ENCODE results near the gene RANBP10. TPM values are rescaled to one million over a fixed set of nuclear protein-coding genes. Genes with fewer than 3 reads are reported as not detected.

RANBP10 gene
- total and polyA plus RNA-seq, 10 of the 15 experiments (the other 5 are each of a cell fraction or from before 2014, with no cell fraction given) = 1.2 to 20.4 (median 10.8) TPM

DNA sequence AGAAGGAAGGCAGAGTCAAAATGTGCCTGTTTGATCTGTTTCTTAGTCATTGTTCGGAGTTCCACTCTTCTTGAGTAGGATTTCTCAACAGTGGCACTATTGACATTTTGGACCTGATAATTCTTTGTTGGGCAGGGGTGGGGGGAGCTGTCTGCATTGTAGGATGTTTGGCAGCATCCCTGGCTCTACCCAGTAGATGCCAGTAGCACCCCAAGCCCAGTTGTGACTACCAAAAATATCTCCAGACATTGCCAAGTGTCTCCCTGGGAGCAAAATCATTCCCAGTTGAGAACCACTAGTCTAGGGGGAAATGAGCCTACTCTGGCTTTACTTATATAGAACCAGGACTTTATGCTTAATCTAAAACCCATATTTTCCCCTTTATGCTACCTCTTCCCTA is 86.1 kb downstream of the RANBP10 start:
- CTCF ChIA-PET = interaction anchor here (0.7 to 2.7 kb wide), 7 partner anchors 27 to 199 kb away, joined by 3 to 11 read pairs (median 4); no protein-coding TSS in a partner anchor
- no peak for DNase-seq (ENCODE audit: low read depth, low spot score)
- H2AFZ ChIP-seq (ENCODE audit: control insufficient read depth, low read depth, low read length) = no peak overlapping the region

DNA sequence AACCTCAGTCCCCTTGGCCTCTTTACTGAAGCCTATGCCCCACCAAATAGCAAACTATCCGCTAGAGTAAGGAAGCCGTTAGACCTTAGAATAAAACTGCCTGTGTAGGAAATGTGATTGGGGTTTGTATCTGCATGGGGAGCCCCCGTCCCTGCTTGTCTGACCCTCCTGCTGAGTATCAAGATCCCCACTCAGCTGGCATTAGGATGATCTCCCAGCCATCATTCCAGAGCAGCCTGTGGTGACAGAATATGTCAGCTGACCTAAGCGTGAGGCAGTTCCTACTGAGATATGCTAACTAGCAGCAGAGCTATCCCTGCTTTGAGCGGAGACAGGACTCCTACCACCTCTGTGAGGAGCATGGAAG is 86.6 kb downstream of the RANBP10 start:
- ChIA-PET SMC1A (ENCODE audit: uncharacterized antibody, unreplicated experiment) (interaction anchor here (0.7 to 2.1 kb wide), 8 partner anchors 10 to 195 kb away, joined by 3 to 6 read pairs (median 4); partner anchors contain the start of genes ACD, RANBP10 and TSNAXIP1), RAD21 (ENCODE audit: unreplicated experiment) (interaction anchor here (0.6 to 3.0 kb wide), 16 partner anchors 20 to 321 kb away, joined by 3 to 17 read pairs (median 6); partner anchors contain the start of genes ACD, RANBP10 and TSNAXIP1), POLR2A (interaction anchor here (0.5 to 2.6 kb wide), 14 partner anchors 9 to 1756 kb away, joined by 3 to 10 read pairs (median 4); partner anchors contain the start of genes ACD, C16orf86, CARMIL2 and ENKD1), CTCF (interaction anchor here (0.6 to 4.3 kb wide), 10 partner anchors 26 to 344 kb away, joined by 3 to 27 read pairs (median 4); no protein-coding TSS in a partner anchor)
- BruUV-seq (replicated peaks) = TSS peak; percentile 99
- DNase-seq (ENCODE audit: low read depth, low spot score) (no peak), FAIRE-seq (no peak), ATAC-seq (peak; percentile 48)
- H3K27ac ChIP-seq (ENCODE audit: control insufficient read depth, insufficient read depth) = peak overlapping the region; percentile 95
- peak overlapping the region; percentile 97 for H3K9ac ChIP-seq (ENCODE audit: control insufficient read depth, insufficient read depth, low read length)
- intact Hi-C loops (cut with micrococcal nuclease; ENCODE audit: unreplicated experiment) = loop anchor here (2.0 to 5.0 kb wide), 2 partner anchors 47 to 87 kb away; partner anchors contain the start of genes RANBP10 and TSNAXIP1
- no peaks in the 10 kb centered on the region for H4K20me1 ChIP-seq (ENCODE audit: control insufficient read depth, insufficient read depth)
- peaks cover 8% of the 10 kb centered on the region; the same call in 1 of the 2 replicates for H3K4me1 ChIP-seq (ENCODE audit: control insufficient read depth, insufficient read depth, low read length)
- H3K9me3 ChIP-seq (replicated peaks; ENCODE audit: control insufficient read depth, insufficient read depth, low read length) = no peaks in the 10 kb centered on the region
- peaks cover 21% of the 10 kb centered on the region for H3K79me2 ChIP-seq (ENCODE audit: control insufficient read depth, insufficient read depth, low read length)
- H3K27me3 ChIP-seq (replicated peaks in 1 of 2; ENCODE audit: control insufficient read depth in 2 of 2, insufficient read depth in 2 of 2, low read length in 1 of 2) = no peaks in the 10 kb centered on the region
- in situ Hi-C loops (cut with MboI) = no loop called here
- H2AFZ ChIP-seq (ENCODE audit: control insufficient read depth, low read depth, low read length) = peak overlapping the region; percentile 97
- H3K4me3 ChIP-seq = peak overlapping the region; percentile 82
- H3K4me2 ChIP-seq (ENCODE audit: control insufficient read depth, insufficient read depth) = peak overlapping the region; percentile 95
- peaks cover 0 to 3% of the 10 kb centered on the region in 2 experiments; a peak in 1 of 4 replicates for H3K36me3 ChIP-seq (ENCODE audit: control insufficient read depth in 2 of 2, insufficient read depth in 2 of 2, low read length in 1 of 2)
- 0% methylated on average over 5 of the region's 5 CpGs for WGBS (ENCODE audit: insufficient coverage, insufficient replicate concordance, low lambda C conversion rate, missing lambda C conversion rate)
- TF ChIP-seq MTA3 (IDR thresholded peaks at IDR 0.05; ENCODE audit: borderline replicate concordance, low read length) (0 out of 2 replicates have a peak, but pooled peaks have one; percentile 84), IRF4 (IDR thresholded peaks at IDR 0.05; ENCODE audit: low read depth, low read length) (0 out of 2 replicates have a peak, but pooled peaks have one; percentile 1), BHLHE40 (IDR thresholded peaks at IDR 0.05; ENCODE audit: borderline replicate concordance in 1 of 2, low read depth in 2 of 2, low read length in 1 of 2) (peak in 1 of 2 experiments; percentile 16; a peak in 1 of 4 replicates), RCOR1 (conservative IDR thresholded peaks at IDR 0.05; ENCODE audit: low read depth, low read length) (no peak), SMAD1 (IDR thresholded peaks at IDR 0.05; ENCODE audit: low read depth, partially characterized antibody) (peak; percentile 22), RAD51 (IDR thresholded peaks at IDR 0.05) (peak; percentile 58), TBL1XR1 (IDR thresholded peaks at IDR 0.05; ENCODE audit: low read depth, low read length) (no peak), NFYB (IDR thresholded peaks at IDR 0.05; ENCODE audit: insufficient read depth, low read depth, low read length) (no peak)
- TF ChIP-seq, protein P1, sequence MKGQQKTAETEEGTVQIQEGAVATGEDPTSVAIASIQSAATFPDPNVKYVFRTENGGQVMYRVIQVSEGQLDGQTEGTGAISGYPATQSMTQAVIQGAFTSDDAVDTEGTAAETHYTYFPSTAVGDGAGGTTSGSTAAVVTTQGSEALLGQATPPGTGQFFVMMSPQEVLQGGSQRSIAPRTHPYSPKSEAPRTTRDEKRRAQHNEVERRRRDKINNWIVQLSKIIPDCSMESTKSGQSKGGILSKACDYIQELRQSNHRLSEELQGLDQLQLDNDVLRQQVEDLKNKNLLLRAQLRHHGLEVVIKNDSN (IDR thresholded peaks at IDR 0.05; ENCODE audit: borderline replicate concordance, extremely low read length, insufficient read depth, low read depth, low read length) = peak; percentile 29
- TF ChIP-seq, protein P2, sequence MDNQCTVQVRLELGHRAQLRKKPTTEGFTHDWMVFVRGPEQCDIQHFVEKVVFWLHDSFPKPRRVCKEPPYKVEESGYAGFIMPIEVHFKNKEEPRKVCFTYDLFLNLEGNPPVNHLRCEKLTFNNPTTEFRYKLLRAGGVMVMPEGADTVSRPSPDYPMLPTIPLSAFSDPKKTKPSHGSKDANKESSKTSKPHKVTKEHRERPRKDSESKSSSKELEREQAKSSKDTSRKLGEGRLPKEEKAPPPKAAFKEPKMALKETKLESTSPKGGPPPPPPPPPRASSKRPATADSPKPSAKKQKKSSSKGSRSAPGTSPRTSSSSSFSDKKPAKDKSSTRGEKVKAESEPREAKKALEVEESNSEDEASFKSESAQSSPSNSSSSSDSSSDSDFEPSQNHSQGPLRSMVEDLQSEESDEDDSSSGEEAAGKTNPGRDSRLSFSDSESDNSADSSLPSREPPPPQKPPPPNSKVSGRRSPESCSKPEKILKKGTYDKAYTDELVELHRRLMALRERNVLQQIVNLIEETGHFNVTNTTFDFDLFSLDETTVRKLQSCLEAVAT (IDR thresholded peaks at IDR 0.05) = 0 out of 2 replicates have a peak, but pooled peaks have one; percentile 10

More for the DNA sequence above, 86.1 kb downstream of the RANBP10 start:
- peak overlapping the region; percentile 97; the same call in 1 of the 2 replicates for H3K9ac ChIP-seq (ENCODE audit: control insufficient read depth, insufficient read depth, low read length)
- TF ChIP-seq RAD21 (IDR thresholded peaks at IDR 0.05; ENCODE audit: insufficient read depth, low read depth, low read length) = 0 out of 2 replicates have a peak, but pooled peaks have one; percentile 1
- 0 out of 2 replicates have a peak, but pooled peaks have one; percentile 19 for TF ChIP-seq MTA3 (IDR thresholded peaks at IDR 0.05; ENCODE audit: borderline replicate concordance, low read length)
- TF ChIP-seq RB1 (IDR thresholded peaks at IDR 0.05; ENCODE audit: borderline replicate concordance) = no peak
- no peak for TF ChIP-seq SIX5 (IDR thresholded peaks at IDR 0.05; ENCODE audit: low read depth, low read length, severe bottlenecking)
- H3K4me3 ChIP-seq = peak overlapping the region; percentile 82
- in situ Hi-C loops (cut with MboI) (no loop called here), intact Hi-C loops (cut with micrococcal nuclease; ENCODE audit: unreplicated experiment) (no loop called here)
- H3K4me2 ChIP-seq (ENCODE audit: control insufficient read depth, insufficient read depth) = peak overlapping the region; percentile 95
- peaks cover 5% of the 10 kb centered on the region; the same call in 1 of the 2 replicates for H3K4me1 ChIP-seq (ENCODE audit: control insufficient read depth, insufficient read depth, low read length)
- ATAC-seq = no peak
- H3K27me3 ChIP-seq (replicated peaks in 1 of 2; ENCODE audit: control insufficient read depth in 2 of 2, insufficient read depth in 2 of 2, low read length in 1 of 2) = no peaks in the 10 kb centered on the region
- no peak overlapping the region for H3K27ac ChIP-seq (ENCODE audit: control insufficient read depth, insufficient read depth)
- H3K9me3 ChIP-seq (replicated peaks; ENCODE audit: control insufficient read depth, insufficient read depth, low read length) = no peaks in the 10 kb centered on the region
- no peak for FAIRE-seq
- RAD21 ChIA-PET (ENCODE audit: unreplicated experiment) = interaction anchor here (1.0 to 3.0 kb wide), 5 partner anchors 81 to 199 kb away, joined by 3 to 17 read pairs (median 7); partner anchors contain the start of genes RANBP10 and TSNAXIP1
- SMC1A ChIA-PET (ENCODE audit: uncharacterized antibody, unreplicated experiment) = interaction anchor here (1.2 to 1.6 kb wide), 4 partner anchors 19 to 86 kb away, joined by 3 to 6 read pairs (median 4); partner anchors contain the start of genes RANBP10 and TSNAXIP1
- peaks cover 21% of the 10 kb centered on the region for H3K79me2 ChIP-seq (ENCODE audit: control insufficient read depth, insufficient read depth, low read length)
- H3K36me3 ChIP-seq (ENCODE audit: control insufficient read depth in 2 of 2, insufficient read depth in 2 of 2, low read length in 1 of 2) = peaks cover 0 to 3% of the 10 kb centered on the region in 2 experiments; a peak in 1 of 4 replicates
- BruUV-seq (replicated peaks) = no TSS peak
- POLR2A ChIA-PET = interaction anchor here (1.0 to 2.6 kb wide), 4 partner anchors 8 to 125 kb away, joined by 3 to 8 read pairs (median 6); no protein-coding TSS in a partner anchor
- WGBS (ENCODE audit: insufficient coverage, insufficient replicate concordance, low lambda C conversion rate, missing lambda C conversion rate) = 0% methylated on average over 1 of the region's 1 CpG
- H4K20me1 ChIP-seq (ENCODE audit: control insufficient read depth, insufficient read depth) = no peaks in the 10 kb centered on the region
